GM15510 (cell line): ENCODE data around the gene DEFB127.

ENCODE experiments used
- POLR2A ChIP-seq: IDR thresholded peaks from 3 replicates; pipeline ENCODE4 v1.6.1; 2011; ENCODE audit warnings: borderline replicate concordance; ENCODE audit not compliant: insufficient read length; ENCODE audit errors: extremely low read depth

Gene DEFB127, protein sequence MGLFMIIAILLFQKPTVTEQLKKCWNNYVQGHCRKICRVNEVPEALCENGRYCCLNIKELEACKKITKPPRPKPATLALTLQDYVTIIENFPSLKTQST

DNA sequence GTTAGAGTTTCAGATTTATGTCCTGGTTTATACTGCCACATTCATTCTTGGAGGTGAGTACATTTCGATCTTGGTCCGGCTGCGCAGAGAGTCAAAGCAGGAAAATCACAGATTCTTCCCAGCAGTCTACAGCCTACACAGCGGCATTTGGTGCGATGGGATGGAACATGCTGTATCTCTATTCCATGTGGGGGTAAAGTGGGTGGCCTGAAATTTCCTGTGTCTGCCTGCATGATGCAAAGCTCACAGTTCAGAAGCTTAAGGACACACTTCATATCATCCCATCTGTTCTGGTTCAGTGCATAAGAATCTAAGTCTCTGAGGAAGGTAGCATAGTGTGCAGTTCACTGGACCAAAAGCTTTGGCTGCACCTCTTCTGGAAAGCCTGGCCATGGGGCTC is at the start of gene DEFB127:
TSS of gene DEFB127 (plus strand) at position 301 of the 400 bp plus-strand sequence. CDS start at position 392, 91 bp downstream.
- TF ChIP-seq POLR2A: no peak

DNA sequence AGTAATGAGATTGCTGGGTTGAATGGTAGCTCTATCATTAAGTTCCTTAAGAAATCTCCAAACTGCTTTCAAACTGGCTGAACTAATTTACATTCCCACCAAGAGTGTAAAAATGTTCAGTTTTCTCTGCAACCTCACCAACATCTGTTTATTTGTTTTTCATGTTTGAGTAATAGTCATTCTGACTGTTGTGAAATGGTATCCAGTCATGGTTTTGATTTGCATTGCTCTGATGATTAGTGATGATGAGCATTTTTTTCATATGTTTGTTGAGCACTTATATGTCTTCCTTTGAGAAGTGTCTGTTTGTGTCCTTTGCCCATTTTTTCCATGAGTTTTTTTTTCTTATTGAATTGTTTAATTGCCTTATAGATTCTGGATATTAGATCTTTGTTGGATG is 44.9 kb upstream of the DEFB127 start:
- TF ChIP-seq POLR2A: no peak

DNA sequence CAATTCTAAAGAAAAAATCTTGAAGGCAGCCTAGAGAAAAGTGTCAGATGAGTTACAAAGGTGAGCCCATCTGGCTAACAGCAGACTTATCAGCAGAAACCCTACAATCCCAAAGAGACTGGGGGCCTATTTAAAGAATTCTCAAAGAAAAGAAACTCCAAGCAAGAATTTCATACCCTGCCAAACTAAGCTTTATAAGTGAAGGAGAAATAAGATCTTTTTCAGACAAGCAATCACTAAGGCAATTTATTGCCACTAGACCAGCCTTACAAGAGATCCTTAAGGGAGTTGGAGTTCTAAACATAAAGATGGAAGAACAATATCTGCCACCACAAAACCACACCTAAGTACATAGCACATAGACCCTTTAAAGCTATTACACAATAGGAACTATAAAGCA is 39.7 kb upstream of the DEFB127 start:
- no peak for TF ChIP-seq POLR2A

DNA sequence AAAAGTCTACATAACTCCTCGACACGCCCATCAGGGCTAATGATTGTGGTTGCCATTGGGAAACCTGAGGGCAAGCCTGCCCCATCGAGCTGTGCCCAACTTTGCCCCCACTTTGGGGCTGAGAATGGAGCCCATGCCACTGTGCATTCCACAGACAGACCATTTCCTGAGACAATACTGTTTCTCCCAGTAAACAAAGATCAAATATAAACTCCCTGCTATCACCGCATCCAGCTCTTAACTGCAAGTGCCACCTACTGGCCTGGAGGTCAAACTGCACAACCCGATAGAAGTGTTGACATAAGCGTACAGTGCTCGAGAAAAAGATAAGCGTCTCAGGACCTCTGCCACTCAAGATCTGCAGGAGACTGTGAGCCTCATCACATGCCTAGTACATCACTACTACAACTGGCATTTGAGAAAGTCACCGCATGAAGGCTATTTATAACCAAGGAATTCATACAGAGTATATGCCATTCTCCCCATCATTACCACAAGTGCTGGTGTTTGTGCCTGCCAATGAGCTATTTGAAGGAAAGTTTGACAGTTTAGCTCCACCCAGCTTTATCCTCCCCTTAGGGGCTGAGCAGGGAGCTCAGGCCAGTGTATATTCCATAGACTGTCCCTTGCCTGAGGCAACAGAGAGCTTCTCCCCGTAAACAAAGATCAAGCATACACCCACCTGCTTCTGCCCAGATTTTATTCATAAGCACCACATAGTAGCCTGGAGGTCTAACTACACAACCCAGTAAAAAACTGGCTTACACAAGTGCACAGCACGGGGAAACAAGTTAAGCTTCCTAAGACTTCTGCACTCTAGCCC is 19.4 kb upstream of the DEFB127 start:
- TF ChIP-seq POLR2A: no peak

DNA sequence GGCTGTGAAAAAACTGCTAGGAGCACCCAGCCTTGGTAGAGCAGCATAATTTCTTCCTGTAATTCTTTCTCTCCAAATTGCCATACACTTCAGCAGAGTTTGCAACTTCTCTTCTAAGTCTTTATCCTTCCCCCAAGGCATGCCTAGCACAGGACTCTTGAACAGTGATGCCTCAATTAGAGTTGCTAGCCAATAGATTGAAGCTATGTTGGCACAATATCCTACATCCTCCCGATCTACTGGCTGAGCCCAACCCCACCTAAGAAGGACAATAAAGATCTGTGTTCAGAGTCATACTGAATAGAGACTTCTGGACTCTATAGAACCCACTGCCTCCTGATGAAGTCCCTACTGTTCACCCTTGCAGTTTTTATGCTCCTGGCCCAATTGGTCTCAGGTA is 15.0 kb upstream of the DEFB127 start, which contains the start of gene DEFB126:
TSS of gene DEFB126 (plus strand) at position 301 of the 400 bp plus-strand sequence. CDS start at position 340, 39 bp downstream.
- no peak for TF ChIP-seq POLR2A

DNA sequence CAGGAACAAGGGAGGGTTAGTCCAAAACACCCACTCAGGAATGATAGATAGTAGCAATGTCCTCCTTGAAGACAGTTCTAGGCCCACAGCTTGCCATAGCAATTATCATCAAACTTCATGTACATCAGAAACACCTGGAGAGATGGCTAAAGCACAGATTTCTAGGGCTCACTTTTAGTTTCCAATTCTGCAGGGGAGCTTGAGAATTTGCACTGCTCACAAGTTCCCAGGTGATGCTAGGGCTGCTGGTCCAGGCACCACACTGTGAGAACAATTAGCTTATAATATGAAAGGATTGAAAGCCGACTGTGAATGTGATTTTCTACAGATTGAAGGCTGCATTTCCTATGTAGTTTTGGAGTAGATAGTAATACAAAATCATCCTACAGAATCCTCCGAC is 11.4 kb upstream of the DEFB127 start:
- TF ChIP-seq POLR2A: no peak

DNA sequence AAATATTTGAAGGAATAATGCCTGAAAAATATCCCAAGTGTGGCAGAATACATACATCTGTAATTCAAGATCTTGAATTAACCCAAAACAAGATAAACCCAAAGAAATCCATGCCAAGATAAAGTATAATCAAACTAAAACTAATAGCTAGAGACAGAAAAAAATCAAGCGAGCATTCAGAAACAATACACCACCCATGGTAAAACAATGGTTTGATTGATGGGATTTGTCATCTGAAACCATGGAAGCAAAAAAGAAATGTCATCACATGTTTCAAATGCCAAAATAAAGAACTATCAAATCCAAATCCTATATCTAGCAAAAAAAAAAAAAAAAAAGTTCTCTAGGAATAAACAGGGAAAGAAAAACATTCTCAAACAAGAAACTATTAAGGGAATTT is 5.1 kb upstream of the DEFB127 start:
- no peak for TF ChIP-seq POLR2A

DNA sequence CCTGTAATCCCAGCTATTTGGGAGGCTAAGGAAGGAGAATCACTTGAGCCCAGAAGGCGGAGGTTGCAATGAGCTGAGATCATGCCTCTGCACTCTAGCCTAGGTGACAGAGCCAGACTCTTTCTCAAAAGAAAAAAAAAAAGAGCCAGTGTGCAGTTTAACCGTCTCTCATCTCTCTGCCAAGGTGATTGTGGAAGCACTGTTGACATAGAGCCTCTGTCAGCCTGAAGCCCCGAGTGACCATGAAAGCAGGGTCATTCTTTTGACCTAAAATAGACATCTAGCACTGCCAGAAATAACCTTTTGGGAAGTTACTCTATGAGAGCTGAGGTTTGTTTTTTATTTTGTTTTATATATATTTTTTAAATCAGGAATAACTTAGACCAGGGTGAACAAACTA is 7.4 kb downstream of the DEFB127 start:
- TF ChIP-seq POLR2A: no peak

DNA sequence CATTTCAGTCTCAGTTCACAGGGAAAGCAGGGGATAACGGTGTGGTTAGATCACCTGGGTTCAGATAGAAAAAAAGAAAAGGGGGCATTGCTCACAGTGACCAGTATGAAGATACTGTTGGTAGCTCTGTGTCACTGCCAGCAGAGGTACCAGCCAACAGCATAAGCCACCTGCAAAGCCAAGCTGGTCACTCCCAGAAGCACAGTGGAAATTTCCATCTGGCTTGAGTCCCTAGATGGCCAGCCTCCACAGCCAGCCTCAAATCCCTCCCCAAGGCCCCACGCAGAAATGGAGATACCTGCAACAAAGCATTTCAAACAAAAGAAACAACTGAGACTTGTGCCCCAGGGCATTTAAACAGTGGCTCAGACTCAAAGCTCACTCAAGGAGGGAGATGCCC is 11.6 kb downstream of the DEFB127 start:
- TF ChIP-seq POLR2A: no peak

DNA sequence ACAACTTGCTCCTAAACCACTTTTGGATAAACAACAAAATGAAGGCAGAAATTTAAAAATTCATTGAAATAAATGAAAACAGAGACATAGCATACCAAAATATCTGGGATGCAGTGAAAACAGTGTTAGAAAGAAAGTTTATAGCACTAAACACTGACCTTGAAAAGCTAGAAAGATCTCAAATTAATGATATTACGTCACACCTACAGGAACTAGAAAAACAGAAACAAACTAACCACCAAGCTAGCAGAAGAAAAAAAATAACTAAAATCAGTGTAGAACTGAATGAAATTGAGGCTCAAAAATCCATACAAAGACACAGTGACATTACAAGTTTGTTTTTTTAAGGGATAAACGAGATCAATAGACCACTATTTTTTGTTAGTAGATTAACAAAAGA is 27.0 kb downstream of the DEFB127 start:
- no peak for TF ChIP-seq POLR2A

DNA sequence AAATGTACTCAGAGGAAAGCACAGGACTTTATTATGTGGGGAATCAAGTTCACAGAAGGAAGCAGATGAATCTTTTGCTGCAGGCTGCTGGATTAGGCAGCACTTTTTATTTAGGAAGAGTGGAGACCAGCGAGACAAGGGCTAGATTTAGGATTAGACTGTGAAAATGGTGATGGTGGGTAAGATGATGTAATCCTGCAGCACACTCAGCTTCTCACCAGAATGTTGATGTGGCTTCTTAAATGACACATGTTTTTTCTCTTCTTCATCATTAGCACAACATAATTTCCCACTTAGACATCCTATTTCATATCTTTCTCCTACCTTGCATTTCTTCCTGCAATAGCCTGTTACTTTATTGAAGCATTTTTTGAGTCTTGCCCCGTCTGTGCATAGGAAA is 30.5 kb downstream of the DEFB127 start:
- no peak for TF ChIP-seq POLR2A

DNA sequence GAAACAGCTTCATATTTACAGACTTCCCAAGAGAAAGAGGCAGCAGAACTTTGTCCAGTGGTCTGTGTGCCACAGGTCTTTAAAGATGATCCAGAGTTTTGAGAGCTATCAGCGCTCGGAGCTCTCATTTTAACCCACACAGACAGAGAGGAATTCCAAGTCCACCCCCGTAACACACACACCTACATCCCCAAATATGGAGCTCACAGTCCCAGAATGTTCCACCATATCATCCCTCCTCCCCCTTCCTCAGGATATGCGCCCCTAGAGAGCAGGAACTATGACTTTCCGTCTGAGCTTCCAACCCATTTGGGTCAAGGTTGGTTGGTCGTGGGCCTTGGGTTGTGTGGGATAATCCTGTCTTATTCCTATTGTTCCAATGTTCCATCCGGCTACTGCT is 32.4 kb downstream of the DEFB127 start, which contains the start of gene DEFB128:
TSS of gene DEFB128 (minus strand) at position 101 of the 400 bp plus-strand sequence. CDS start at position 13, 88 bp downstream.
- no peak for TF ChIP-seq POLR2A

DNA sequence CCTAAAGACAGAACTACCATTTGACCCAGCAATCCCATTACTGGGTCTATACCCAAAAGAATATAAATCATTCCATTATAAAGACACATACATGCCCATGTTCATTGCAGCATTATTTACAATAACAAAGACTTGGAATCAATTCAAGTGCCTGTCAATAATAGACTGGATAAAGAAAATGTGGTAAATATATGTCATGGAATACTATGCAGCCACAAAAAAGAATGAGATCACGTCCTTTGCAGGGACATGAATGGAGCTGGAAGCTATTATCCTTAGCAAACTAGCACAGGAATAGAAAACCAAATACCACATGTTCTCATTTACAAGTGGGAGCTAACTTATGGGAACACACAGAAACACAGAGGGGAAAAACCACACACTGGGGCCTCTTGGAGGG is 41.0 kb downstream of the DEFB127 start:
- TF ChIP-seq POLR2A: no peak

DNA sequence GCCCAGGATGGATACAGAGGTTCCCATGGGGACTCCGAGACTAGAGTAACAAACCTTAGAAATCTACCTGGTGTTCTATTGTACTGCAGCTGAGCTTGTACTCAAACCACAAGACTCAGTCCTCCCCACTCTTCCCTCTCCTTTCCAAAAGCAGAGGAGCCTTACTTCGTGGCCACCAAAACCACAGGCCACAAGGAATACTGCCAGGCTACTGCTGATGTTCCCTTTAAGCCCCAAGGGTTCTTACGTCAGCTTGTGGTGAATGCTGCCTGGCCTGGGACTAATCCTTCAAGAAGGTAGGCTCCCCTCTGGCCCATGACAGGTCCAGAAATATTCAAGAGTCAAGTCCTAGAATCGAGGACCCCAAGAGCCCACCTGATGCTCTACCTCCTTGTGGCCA is 42.7 kb downstream of the DEFB127 start:
- TF ChIP-seq POLR2A: no peak
